ENCODE measurements around the gene LITAFD. TPM values are rescaled to one million over a fixed set of nuclear protein-coding genes. Genes with fewer than 3 reads are reported as not detected.
"Not testable (repeated sequence)": the region's sequence is repeated elsewhere in the genome, so short reads cannot be mapped to it uniquely, and the experiment has no call there.

The LITAFD gene
- polyA plus RNA-seq (2011; rRNA removed): not detected in 2 replicates
- not detected in 2 replicates for polyA minus RNA-seq (2011; rRNA and poly(A)+ RNA removed)

DNA sequence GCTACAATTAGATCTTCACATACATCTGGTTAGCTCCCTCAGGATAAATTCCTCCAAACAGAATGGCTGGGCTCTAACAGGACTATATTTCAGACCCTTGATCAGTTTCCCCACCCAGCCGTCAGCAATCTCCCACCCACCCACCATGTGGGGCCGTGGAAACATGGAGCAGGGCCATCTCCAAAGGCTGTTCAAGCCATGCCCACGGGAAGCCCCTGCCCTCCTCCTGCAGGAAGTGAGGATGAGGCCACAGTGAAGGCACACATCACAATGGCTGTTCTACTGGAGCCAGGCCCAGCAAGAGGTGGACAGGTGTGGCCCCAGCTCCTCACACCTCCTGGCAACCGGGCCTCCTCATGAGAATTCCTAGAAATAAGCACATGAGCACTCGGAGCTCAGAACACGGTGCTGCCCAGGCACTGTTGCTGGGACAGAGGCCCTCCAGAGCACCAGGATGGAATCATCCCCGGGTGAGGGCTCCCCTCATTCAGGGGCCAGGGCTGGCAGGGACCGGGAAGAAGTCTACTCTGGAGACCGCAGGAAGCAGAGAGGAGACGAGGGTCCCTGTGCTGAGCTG is at the start of gene LITAFD:
TSS of gene LITAFD (plus strand) at position 311 of the 577 bp plus-strand sequence. CDS start 2,005 bp downstream, outside the sequence.
- H3K36me3 ChIP-seq (ENCODE audit: control insufficient read depth, insufficient read depth, low read length): no peaks in the 10 kb centered on the region
- CTCF ChIA-PET: interaction anchor here (1.3 to 4.3 kb wide), 8 partner anchors 11 to 239 kb away, joined by 3 to 25 read pairs (median 16); partner anchors contain the start of genes PMM2 and TMEM186
- DNase-seq (ENCODE audit: low read depth): no peak
- POLR2A ChIA-PET: no interaction called here
- no peak within 1 kb of the TSS for H3K4me3 ChIP-seq (ENCODE audit: low read depth, low read length)
- TF ChIP-seq, protein P1, sequence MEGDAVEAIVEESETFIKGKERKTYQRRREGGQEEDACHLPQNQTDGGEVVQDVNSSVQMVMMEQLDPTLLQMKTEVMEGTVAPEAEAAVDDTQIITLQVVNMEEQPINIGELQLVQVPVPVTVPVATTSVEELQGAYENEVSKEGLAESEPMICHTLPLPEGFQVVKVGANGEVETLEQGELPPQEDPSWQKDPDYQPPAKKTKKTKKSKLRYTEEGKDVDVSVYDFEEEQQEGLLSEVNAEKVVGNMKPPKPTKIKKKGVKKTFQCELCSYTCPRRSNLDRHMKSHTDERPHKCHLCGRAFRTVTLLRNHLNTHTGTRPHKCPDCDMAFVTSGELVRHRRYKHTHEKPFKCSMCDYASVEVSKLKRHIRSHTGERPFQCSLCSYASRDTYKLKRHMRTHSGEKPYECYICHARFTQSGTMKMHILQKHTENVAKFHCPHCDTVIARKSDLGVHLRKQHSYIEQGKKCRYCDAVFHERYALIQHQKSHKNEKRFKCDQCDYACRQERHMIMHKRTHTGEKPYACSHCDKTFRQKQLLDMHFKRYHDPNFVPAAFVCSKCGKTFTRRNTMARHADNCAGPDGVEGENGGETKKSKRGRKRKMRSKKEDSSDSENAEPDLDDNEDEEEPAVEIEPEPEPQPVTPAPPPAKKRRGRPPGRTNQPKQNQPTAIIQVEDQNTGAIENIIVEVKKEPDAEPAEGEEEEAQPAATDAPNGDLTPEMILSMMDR (IDR thresholded peaks at IDR 0.05; ENCODE audit: insufficient read depth, low read depth, low read length): no peak
- no peaks in the 10 kb centered on the region for H3K27me3 ChIP-seq (ENCODE audit: control insufficient read depth, insufficient read depth, low read length)

DNA sequence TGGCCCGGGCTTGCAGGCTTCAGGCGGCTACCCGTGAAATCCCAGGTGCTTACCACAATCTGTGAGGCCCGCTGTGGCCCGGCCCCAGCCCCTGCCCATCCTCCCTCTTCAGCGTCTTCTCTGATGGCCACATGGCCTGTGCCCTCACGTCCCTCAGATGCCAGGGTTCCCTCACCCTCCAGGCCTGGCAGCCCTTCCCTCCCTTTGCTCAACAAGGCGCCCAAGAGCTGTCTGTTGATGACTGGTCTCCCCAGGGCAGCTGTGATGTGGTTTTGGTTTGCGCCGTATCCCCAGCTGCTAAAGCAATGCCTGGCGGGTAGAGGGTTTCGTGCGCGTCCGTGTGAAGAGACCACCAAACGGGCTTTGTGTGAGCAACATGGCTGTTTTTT is 49.4 kb upstream of the LITAFD start:
- TF ChIP-seq, protein P1 (IDR thresholded peaks at IDR 0.05; ENCODE audit: insufficient read depth, low read depth, low read length): no peak
- ChIA-PET CTCF (no interaction called here), POLR2A (no interaction called here)
- Histone ChIP-seq H3K27me3 (ENCODE audit: control insufficient read depth, insufficient read depth, low read length) (no peaks in the 10 kb centered on the region), H3K36me3 (ENCODE audit: control insufficient read depth, insufficient read depth, low read length) (peaks cover 20% of the 10 kb centered on the region), H3K4me3 (ENCODE audit: low read depth, low read length) (no peak overlapping the region)
- no peak for DNase-seq (ENCODE audit: low read depth)

DNA sequence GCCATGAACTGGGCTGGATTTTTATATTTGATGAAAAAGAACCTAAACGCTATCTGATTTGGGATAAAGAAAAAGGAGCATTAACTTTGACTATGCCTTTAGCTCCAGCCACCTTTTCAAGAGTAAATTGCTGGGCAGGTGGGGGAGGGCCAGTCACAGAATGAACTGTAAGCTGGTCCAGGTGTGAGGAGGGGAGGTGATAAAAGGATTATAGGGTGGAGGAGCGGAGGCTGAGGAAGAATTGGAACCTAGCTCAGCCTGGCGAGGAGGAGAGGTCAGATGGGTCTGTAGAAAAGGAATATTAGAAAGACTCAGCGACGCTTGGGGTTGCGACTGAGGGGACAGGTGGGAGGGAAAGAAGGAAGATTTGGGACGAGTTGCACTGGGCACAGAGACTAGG is 45.4 kb upstream of the LITAFD start:
- H3K4me3 ChIP-seq (ENCODE audit: low read depth, low read length); CTCF ChIA-PET; DNase-seq (ENCODE audit: low read depth); POLR2A ChIA-PET; H3K27me3 ChIP-seq (ENCODE audit: control insufficient read depth, insufficient read depth, low read length); H3K36me3 ChIP-seq (ENCODE audit: control insufficient read depth, insufficient read depth, low read length): not testable (repeated sequence)

DNA sequence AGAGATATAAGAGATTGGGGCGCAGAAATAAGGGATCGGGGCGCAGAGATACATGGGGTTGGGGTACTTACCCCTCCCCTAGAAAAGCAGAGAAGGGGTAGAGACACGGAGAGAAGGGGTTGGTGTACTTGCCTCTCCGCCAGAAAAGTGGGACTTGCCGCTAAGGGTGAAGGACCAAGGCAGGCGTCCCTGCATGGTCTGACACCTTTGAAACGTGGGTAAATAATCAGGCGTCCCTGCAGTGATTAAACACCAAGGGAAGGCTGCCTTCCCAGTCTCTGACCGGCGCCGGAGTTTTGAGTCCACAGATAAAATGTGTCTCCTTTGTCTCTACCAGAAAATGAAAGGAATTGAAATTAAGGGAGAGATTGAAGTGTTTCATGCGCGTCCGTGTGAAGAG is 44.6 kb upstream of the LITAFD start:
- H3K36me3 ChIP-seq (ENCODE audit: control insufficient read depth, insufficient read depth, low read length); H3K27me3 ChIP-seq (ENCODE audit: control insufficient read depth, insufficient read depth, low read length); POLR2A ChIA-PET; DNase-seq (ENCODE audit: low read depth); H3K4me3 ChIP-seq (ENCODE audit: low read depth, low read length): not testable (repeated sequence)
- CTCF ChIA-PET: interaction anchor here (0.6 kb wide), 1 partner anchor 12 kb away, joined by 3 read pairs; no protein-coding TSS in a partner anchor

DNA sequence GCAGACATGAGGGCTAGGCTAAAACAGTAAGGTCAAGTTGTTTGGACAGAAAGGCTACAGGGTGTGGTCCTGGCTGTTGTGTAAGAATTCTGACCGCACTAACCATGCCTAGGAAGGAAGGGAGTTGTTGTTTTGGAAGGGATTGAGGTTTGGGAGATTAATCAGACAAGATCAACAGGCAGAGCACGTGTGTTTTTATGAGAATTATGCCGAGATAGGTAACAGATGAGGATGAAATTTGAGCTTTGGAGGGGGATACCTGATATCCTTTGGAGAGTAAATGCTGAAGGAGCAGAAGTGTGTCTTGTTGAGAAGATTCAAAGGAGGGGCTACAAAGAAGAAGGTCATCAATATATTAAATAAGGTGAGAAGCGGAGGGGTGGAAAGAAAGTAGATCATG is 40.1 kb upstream of the LITAFD start:
- CTCF ChIA-PET; H3K27me3 ChIP-seq (ENCODE audit: control insufficient read depth, insufficient read depth, low read length); DNase-seq (ENCODE audit: low read depth); H3K36me3 ChIP-seq (ENCODE audit: control insufficient read depth, insufficient read depth, low read length); POLR2A ChIA-PET; H3K4me3 ChIP-seq (ENCODE audit: low read depth, low read length): not testable (repeated sequence)

DNA sequence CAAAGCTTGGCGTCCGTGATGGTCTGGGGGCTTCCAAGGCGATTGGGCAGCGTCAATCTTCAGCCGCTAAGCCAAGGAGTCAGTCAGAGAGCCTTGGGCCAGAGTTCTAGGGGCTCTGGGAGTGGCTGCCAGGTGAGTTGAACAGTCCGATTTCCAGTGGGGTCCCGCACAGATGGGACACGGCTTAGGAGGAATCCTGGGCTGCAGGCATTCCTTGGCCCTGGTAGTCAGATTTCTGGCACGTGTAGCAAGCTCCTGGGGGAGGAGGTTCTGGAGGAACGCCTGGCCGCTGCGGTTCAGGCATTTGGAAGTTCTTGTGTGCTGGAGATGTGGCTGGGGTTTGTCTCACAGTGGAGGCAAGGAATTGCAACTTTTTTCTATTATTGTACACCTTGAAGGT is 38.9 kb upstream of the LITAFD start:
- CTCF ChIA-PET: not testable (repeated sequence)

DNA sequence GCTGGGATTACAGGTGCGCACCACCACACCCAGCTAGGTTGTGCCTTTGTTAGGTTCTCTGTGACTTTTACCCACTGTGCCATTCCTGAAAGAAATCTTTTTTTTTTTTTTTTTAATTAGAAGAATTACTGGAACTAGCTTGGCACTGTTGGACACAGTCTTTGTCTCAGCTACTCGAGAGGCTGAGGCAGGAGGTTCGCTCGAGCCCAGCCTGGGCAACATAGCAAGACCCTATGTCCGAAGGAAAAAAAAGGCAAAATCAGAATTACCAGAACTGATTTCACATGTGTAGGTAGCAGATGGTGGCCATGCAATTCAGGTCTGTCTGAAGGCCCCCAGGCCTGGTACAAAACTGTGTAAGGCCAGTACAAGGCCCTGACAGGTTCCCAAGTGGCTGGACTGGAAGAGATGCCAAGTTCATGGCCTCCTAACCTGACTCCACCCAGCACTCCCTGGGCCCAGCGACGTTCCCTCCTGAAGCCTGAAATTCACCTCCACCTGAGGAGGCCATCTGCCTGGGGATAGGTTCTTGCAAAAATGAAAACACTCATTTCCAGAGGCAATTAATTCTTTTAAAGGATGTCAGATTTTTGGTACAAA is 36.4 kb upstream of the LITAFD start:
- POLR2A ChIA-PET: no interaction called here
- no peak for DNase-seq (ENCODE audit: low read depth)
- peaks cover 15% of the 10 kb centered on the region for H3K36me3 ChIP-seq (ENCODE audit: control insufficient read depth, insufficient read depth, low read length)
- TF ChIP-seq, protein P1 (IDR thresholded peaks at IDR 0.05; ENCODE audit: insufficient read depth, low read depth, low read length): no peak
- no peak overlapping the region for H3K4me3 ChIP-seq (ENCODE audit: low read depth, low read length)
- H3K27me3 ChIP-seq (ENCODE audit: control insufficient read depth, insufficient read depth, low read length): no peaks in the 10 kb centered on the region
- CTCF ChIA-PET: no interaction called here

More for the DNA sequence above, 38.9 kb upstream of the LITAFD start:
- DNase-seq (ENCODE audit: low read depth); POLR2A ChIA-PET; H3K36me3 ChIP-seq (ENCODE audit: control insufficient read depth, insufficient read depth, low read length); H3K4me3 ChIP-seq (ENCODE audit: low read depth, low read length); H3K27me3 ChIP-seq (ENCODE audit: control insufficient read depth, insufficient read depth, low read length): not testable (repeated sequence)
